ENCODE results near the gene ZC3H15. TPM values are rescaled to one million over a fixed set of nuclear protein-coding genes. Genes with fewer than 3 reads are reported as not detected.
A peak's percentile ranks its signal among the peaks of the same experiment; 100 is the strongest.

Gene ZC3H15
- polyA plus RNA-seq, 2 of the 4 experiments (the other 2 are of a cell fraction), result 99.2 to 191 TPM

- TF ChIP-seq NR3C1 (IDR thresholded peaks at IDR 0.05), result no peak
- TF ChIP-seq, protein P1, sequence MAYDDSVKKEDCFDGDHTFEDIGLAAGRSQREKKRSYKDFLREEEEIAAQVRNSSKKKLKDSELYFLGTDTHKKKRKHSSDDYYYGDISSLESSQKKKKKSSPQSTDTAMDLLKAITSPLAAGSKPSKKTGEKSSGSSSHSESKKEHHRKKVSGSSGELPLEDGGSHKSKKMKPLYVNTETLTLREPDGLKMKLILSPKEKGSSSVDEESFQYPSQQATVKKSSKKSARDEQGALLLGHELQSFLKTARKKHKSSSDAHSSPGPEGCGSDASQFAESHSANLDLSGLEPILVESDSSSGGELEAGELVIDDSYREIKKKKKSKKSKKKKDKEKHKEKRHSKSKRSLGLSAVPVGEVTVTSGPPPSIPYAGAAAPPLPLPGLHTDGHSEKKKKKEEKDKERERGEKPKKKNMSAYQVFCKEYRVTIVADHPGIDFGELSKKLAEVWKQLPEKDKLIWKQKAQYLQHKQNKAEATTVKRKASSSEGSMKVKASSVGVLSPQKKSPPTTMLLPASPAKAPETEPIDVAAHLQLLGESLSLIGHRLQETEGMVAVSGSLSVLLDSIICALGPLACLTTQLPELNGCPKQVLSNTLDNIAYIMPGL (CRISPR knock-in tag; IDR thresholded peaks at IDR 0.05; ENCODE audit: borderline replicate concordance), result no peak
- no peak for TF ChIP-seq CEBPB (IDR thresholded peaks at IDR 0.05)
- no peak for TF ChIP-seq HDAC2 (IDR thresholded peaks at IDR 0.05)
- no peak for TF ChIP-seq EHMT2 (IDR thresholded peaks at IDR 0.05; ENCODE audit: low read depth)
- no peak for TF ChIP-seq FOXS1 (CRISPR knock-in tag; IDR thresholded peaks at IDR 0.05)
- TF ChIP-seq RCOR1 (IDR thresholded peaks at IDR 0.05; ENCODE audit: low read depth, low read length), result no peak
- no peak for TF ChIP-seq HOXB5 (CRISPR knock-in tag; IDR thresholded peaks at IDR 0.05)
- TF ChIP-seq ZC3H11A (IDR thresholded peaks at IDR 0.05), result no peak
These were observed 60.8 kb downstream of the ZC3H15 start (continued) for GRCh38 chr2:186546846-186547245.

DNA sequence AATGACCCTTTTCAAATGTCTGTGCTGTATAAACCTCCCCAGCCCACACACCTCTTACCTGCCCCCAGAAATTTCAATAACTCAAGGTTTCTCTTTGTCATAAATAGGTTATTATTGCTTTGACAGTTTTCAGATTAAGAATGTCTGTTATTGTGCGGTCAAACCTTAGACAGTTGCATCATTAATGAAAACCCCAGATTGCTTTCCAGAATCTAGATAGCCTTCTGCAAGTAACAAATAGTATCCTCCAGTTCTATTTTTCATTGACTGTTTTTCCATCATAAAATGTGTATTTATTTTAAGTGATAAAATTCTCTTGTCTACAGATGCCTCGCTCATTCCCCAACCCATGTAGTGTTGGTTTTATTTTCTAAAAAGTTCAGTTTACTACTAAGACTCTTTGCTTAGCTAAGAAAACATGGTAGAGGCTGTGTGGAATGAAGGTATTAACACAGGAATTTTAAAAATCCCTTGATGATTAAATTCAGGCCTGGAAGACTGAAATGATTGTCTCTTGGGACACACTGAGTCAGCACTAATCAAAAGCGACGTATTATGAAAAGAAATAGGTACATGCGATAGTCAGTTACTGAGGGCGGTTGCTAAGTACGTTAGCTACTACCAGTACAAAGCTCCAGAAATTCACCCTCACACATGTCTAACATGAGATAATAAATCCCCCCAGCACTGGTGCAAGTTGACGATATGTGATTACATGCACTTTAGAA, 65.4 kb downstream of the ZC3H15 start:
- DNase-seq (ENCODE audit: low read depth in 1 of 2, low spot score in 1 of 2), result no peak
- H3K27ac ChIP-seq, result 0 out of 6 replicates have a peak overlapping the region, but pooled peaks of 1 of the 2 experiments have one; percentile 25
- H3K9me3 ChIP-seq, result no peaks in the 10 kb centered on the region
- peaks cover 24% of the 10 kb centered on the region for H3K4me1 ChIP-seq
- TF ChIP-seq, protein P1 (CRISPR knock-in tag; IDR thresholded peaks at IDR 0.05; ENCODE audit: borderline replicate concordance), result no peak
- TF ChIP-seq EHMT2 (IDR thresholded peaks at IDR 0.05; ENCODE audit: low read depth) (no peak), CTCF (IDR thresholded peaks at IDR 0.05) (no peak), BHLHE40 (IDR thresholded peaks at IDR 0.05; ENCODE audit: low read depth, low read length) (no peak), PBX3 (IDR thresholded peaks at IDR 0.05) (no peak), MAZ (IDR thresholded peaks at IDR 0.05; ENCODE audit: borderline replicate concordance, low read depth, low read length) (no peak), MAFK (IDR thresholded peaks at IDR 0.05; ENCODE audit: partially characterized antibody) (peak; percentile 62)
- FAIRE-seq, result no peak
- no peak overlapping the region for H3K4me3 ChIP-seq
- ChIA-PET POLR2A (interaction anchor here (0.6 kb wide), 1 partner anchor 102 kb away, joined by 7 read pairs; no protein-coding TSS in a partner anchor), CTCF (interaction anchor here (0.6 to 2.1 kb wide), 2 partner anchors 17 to 90 kb away, joined by 3 to 6 read pairs; no protein-coding TSS in a partner anchor)
- no peak overlapping the region for H3K4me2 ChIP-seq
- WGBS (ENCODE audit: missing lambda C conversion rate), result 87% methylated on average over 8 of the region's 8 CpGs
- no peak for ATAC-seq

GRCh38 chr2:186554429-186554828, 68.4 kb downstream of the ZC3H15 start:
- Histone ChIP-seq H3K4me3 (no peak overlapping the region), H3K4me2 (peak overlapping the region; percentile 30), H3K4me1 (peaks cover 24% of the 10 kb centered on the region), H3K9me3 (no peaks in the 10 kb centered on the region), H3K27ac (peak overlapping the region in 1 of 2 experiments; percentile 52; a peak in 3 of 6 replicates)
- no peak for FAIRE-seq
- ATAC-seq, result peak; percentile 42 to 47; a peak in 2 of 6 replicates
- TF ChIP-seq JUN (IDR thresholded peaks at IDR 0.05), result no peak
- no peak for TF ChIP-seq TFCP2L1 (CRISPR knock-in tag; IDR thresholded peaks at IDR 0.05)
- TF ChIP-seq FOSL2 (IDR thresholded peaks at IDR 0.05), result no peak
- TF ChIP-seq FOSL2 (CRISPR knock-in tag; IDR thresholded peaks at IDR 0.05), result 0 out of 2 replicates have a peak, but pooled peaks have one; percentile 14
- no peak for TF ChIP-seq NPAS2 (CRISPR knock-in tag; IDR thresholded peaks at IDR 0.05; ENCODE audit: borderline replicate concordance)
- TF ChIP-seq CBX2 (IDR thresholded peaks at IDR 0.05; ENCODE audit: borderline replicate concordance, low read depth), result no peak
- no peak for DNase-seq (ENCODE audit: low read depth in 1 of 2, low spot score in 1 of 2)
- ChIA-PET POLR2A (interaction anchor here (1.3 to 1.9 kb wide), 3 partner anchors 10 to 35 kb away, joined by 3 to 21 read pairs (median 7); partner anchors contain the start of gene ITGAV), CTCF (interaction anchor here (1.2 to 1.7 kb wide), 6 partner anchors 11 to 52 kb away, joined by 3 to 9 read pairs (median 4); partner anchors contain the start of gene ITGAV)
- WGBS (ENCODE audit: missing lambda C conversion rate), result 71% methylated on average over 1 of the region's 1 CpG

Measured in A549 (cell line).